HG03097 (cell line): ENCODE data around the gene CDH6.
"Not testable (repeated sequence)": the region's sequence is repeated elsewhere in the genome, so short reads cannot be mapped to it uniquely, and the experiment has no call there.

Experiments used
- ATAC-seq: cut with Tn5 transposase; IDR thresholded peaks from one replicate; pipeline ENCODE4 v1.9.1; 2021; ENCODE audit not compliant: unreplicated experiment, low FRiP score

CDH6 gene

DNA sequence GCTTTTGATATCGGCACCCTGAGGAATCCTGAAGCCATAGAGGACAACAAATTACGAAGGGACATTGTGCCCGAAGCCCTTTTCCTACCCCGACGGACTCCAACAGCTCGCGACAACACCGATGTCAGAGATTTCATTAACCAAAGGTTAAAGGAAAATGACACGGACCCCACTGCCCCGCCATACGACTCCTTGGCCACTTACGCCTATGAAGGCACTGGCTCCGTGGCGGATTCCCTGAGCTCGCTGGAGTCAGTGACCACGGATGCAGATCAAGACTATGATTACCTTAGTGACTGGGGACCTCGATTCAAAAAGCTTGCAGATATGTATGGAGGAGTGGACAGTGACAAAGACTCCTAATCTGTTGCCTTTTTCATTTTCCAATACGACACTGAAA lies 129.5 kb downstream of the CDH6 start:
- no peak for ATAC-seq

DNA sequence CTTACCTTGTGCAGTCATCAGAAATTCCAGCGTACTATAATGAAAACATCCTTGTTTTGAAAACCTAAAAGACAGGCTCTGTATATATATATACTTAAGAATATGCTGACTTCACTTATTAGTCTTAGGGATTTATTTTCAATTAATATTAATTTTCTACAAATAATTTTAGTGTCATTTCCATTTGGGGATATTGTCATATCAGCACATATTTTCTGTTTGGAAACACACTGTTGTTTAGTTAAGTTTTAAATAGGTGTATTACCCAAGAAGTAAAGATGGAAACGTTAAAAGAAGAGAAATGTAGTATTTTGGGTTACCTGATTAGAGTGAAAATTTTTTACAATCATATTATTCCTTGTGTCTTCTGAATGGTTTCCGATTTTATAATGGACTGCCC lies 131.4 kb downstream of the CDH6 start:
- ATAC-seq = no peak

DNA sequence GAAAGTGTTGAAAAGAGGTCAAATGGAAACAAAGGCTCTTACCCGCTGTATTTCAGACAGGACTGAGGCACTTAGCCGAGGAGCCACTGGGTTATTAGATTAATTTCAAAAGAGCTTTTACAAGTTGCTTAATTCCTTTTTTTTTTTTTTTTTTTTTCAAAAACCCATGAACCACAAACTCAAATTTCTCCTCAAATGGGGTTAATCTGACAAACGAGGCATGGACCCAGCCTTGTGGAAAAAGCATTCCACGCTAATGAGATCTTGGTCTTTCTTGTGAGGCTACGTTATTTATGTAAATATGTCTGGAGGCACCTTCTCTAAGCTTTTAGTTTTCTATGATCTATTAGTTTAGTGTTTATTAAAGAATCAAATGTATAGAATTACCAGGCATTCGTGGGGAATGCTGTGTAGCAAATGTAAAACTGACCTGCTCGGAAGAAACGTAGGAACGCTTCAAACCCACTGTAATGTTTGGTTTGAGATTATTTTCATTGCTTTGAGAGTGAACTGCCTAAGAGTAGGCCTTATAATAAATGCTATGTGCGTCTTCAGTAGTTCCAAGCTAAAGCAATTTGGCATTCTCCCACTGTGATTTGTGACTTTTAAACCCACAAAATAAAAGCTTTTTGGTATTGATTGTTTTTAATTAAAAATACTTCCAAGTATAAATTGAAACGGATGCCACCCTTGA lies 134.7 kb downstream of the CDH6 start:
- ATAC-seq = no peak

DNA sequence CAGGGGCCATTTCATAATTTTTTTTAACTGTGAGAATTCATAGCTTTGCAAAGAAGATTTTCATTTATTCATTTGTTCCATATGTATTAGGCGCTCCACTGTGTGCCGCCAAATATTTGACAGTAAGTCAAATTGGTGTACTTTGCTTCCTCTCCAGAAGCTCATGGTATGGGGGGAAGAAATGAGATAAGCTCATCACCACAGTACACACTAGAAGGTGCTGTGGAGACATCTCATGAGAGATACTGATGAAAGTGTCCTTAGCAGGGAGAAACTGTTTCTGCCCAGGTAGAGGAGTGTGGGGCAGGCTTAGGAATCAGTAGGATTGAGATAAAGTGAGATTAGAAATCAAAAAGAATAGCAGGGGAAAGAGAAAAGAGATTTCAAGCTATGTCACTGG lies 136.2 kb downstream of the CDH6 start:
- ATAC-seq = no peak

DNA sequence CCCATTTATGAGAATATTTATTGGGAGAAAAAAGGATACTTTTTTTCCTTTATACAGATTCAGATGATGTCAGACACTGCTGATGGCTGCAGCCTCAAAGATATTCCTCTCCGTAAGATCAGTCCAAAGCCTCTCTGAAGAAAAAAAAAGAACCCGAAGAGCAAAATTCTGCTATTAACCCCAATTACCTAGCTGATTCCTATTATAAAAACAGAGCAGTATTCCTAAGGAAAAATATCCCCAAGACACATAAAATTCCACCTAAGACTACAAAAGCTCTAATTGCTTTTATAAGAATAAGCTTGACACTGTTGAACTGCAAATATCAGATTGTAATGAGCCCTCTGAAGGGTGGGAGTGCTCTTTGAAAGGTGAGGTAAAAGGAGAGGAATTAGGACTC lies 138.7 kb downstream of the CDH6 start:
- no peak for ATAC-seq

DNA sequence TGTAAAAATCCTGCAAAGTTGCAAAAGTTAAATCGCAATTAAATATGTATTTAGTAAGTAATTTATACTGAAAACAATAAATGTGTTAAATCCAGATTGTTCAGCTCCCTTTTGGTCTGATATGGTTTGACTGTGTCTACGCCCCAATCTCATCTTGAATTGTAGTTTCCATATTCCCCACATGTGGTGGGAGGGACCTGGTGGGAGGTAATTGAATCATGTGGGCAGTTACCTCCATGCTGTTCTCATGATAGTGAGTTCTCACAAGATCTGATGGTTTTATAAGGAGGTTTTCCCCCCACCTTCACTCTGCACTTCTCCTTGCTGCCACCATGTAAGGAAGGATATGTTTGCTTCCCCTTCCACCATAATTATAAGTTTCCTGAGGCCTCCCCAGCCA lies 140.0 kb downstream of the CDH6 start:
- no peak for ATAC-seq

DNA sequence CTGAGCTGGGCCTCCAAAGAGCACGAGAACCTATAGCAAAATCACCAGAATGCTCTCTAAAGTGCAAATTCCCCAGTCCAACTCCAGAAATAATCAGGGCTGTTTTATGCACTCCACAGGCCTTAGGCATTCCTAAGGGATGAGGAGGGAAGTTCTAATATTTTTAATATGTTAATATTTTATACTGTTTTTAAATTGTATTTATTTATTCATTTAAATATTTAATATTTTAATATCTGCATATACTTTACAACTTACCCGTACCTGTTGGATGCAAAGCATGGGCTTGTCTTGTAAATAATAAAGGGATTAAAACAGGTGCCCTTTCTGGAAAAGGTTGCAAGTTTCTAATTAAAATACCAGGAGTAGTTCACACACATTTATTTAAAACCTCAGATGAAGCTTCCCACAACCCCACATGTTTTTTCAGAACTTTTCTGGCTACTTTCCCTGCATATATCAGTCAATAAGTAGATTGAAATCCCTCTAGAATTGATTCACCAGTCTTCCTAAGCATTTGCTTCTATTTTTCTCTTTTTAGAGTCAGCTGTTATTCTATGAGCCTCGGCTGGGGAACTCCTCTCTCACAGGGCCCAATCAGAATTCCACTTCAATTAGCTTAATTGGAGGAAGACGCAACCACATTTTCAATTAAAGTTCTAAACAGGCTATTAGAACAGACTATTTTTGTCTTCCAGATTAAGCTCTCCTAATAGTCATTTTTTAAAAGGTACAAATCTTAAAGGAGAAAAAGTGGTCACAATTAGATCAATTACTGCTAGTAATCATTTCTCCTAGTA lies 140.8 kb downstream of the CDH6 start:
- ATAC-seq = no peak

DNA sequence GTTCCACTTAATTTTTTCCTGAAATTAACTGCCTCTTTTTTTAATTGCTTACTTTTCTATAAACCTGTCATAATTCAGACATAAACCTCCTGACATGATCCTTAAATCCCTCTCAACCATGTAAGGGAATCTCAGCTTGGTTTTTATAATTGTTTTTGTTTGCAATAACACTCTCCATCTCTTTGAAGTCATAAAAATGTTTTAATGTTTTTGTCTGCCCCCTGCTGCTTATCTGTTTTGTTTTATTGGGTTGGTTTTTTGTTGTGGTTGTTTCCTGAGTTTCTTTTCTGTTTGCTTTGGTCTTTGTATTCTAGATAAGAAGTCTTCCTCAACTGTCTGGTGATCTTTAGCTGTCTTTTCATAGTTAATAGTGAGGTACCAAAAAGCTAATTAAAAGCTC lies 142.0 kb downstream of the CDH6 start:
- no peak for ATAC-seq

DNA sequence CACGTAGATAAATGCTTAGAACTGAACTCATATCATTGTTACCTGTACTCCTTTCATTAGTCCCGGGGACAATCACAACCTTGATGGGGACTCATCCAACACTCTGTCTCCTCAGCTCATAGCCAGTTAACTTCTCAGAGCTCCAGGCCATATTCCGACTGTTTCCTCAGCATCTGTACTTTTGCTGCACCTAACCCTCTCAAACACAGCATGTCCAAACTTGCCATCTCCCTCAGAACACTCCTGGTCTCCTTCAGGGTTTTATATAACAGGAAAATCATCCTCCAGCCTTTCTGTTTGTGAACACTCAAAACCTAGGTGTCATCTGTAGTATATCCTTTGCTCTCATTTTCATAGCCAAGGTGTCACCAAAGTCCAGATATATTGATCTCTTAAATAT lies 150.5 kb downstream of the CDH6 start:
- ATAC-seq = no peak

DNA sequence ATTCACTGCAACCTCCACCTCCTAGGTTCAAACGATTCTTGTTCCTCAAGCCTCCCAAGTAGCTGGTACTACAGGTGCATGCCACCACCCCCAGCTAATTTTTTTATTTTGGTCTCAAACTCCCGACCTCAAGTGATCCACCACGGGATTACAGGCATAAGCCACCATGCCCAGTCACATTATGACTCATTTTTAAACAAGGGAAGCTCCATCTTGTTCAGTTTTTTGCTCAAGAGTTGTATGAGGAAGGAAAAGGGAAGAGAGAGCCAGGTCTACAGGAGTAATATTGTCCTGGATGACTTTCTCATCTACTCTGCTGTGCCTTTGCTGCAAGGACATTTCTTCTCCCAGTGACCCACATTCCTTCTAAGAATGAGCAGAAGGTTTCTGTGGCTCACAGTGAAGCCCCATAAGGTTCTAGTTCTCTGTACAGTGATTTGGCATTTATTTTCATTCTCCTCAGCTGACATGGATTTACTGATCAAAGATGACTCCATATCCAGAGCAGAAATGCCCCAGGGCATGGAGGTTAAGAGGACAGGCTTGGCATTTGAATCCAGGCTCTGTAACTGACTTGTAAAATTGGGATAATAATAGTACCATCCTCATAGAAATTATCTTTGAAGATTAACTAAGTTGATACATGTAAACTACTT lies 153.5 kb downstream of the CDH6 start:
- ATAC-seq = no peak

DNA sequence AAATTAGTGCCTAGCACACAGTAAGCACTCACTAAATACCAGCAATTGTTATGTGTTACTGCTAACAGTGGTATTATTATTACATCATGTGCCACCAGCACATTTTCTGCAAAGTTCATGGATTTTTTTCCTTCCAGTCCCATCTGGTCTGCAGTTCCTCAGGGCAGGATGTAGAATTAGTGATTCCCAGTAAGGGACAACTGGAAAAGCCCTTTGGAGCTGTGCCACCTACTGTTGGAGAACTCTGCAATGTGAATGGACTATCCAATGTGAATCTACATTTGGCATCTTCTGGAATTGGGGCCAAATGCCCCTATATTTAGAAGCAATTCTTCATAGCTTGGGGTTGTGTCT lies 154.0 kb downstream of the CDH6 start:
- ATAC-seq = no peak

DNA sequence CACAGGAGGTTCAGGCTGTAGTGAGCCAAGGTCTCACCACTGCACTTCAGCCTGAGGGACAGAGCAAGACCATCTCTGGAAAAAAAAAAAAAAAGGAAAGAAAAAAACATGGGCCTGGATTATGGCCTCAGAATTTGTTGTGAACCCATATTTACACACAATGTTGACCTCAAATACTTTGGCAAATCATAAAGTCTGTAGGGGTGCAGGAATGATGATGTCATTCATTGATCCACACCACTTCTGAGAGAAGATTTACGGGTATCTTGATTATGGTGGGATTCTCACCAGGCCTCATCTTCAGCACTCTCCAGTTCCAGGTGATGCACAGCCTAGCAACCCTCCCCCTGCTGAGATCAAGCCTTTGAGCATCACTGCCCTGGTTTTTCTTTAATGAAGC lies 156.9 kb downstream of the CDH6 start:
- no peak for ATAC-seq

DNA sequence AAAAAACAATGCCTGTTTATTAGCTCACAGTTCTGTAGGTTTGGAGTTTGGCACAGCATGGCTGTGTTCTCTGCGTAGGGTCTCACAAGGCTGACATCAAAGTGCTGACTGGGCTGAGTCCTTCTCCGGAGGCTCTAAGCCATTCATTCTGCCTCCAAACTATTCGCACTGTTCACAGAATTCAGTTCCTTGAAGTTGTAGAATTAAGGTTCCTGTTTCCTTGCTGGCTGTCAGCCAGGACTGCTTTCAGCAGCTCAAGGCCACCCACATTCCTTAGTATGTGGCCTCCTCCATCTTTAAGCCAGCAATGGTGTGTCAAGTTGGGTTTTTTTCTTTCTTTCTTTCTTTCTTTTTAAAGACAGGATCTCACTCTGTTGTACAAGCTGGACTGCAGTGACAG lies 161.9 kb downstream of the CDH6 start:
- ATAC-seq = no peak

DNA sequence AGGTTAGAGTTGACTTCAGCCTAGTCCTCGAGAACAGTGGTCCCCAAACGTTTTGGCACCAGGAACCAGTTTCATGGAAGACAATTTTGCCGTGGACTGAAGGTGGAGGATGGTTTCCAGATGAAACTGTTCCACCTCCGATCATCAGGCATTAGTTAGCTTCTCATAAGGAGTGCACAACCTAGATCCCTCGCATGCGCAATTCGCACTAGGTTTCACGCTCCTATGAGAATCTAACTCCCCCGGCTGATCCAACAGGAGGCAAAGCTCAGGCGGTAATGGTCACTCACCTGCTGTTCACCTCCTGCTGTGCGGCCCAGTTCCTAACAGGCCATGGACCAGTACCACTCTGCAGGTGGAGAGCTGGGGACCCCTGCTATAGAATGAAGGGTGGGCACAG lies 163.6 kb downstream of the CDH6 start:
- ATAC-seq = no peak

DNA sequence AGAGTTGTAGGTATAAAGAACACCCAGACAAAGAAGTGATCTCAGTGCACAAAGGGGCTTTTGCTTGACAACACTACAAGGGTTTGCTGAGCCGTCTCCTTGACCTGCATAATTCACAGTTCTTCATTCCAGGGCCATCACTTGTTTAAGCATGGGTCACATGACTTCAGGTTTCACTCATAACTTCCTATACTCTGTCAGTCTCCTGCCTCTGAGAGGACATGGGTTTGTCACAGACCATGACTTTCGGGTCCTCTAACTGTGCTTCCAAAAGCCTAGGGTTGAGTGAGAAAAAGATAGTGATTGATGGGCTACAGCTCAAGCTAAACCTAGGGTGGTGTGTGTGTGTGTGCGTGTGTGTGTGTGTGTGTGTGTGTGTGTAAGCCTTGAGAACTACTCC lies 166.4 kb downstream of the CDH6 start:
- no peak for ATAC-seq

DNA sequence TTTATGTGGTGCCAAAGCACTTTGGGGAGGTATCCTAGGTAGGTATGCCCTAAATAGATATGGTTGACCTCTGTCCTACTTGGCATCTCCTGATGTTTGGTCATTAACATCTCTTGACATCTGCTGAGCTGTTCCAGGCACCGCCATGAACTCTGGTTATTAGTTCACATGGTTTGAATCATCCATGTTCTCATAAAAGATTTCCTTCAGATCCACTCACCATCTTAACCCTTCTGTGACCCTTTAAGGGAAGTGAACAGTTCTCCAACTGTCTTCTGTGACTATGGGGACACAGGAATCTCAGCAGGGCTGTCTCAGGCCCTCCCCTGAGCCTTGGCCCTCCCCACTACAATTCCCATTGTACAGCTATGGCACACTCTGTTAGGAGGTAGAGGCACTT lies 167.7 kb downstream of the CDH6 start:
- ATAC-seq = no peak

DNA sequence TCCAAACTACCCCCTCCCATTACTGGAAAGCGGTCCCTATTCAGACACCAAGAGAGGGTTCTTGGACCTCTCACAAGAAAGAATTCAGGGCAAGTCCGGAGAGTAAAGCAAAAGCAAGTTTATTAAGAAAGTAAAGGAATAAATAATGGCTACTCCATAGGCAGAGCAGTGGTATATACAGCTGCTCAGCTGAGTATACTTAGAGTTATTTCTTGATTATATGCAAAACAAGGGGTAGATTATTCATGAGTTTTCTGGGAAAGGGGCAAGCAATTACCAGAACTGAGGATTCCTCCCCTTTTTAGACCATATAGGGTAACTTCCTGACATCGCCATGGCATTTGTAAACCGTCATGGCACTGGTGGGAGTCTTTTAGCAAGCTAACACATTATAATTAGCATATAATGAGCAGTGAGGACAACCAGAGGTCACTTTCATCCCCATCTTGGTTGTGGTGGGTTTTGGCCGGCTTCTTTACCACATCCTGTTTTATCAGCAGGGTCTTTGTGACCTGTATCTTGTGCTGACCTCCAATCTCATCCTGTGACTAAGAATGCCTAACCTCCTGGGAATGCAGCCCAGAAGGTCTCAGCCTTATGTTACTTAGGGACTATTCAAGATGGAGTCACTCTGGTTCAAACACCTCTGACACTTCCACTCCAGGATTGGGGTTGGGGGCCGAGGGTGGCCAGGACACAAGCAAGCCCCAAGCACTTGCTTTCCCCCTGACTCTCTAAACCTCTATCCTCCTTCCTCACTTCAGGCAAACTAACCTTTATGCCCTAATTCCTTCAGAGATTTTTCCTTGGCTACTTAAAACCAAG lies 168.4 kb downstream of the CDH6 start:
- not testable (repeated sequence) for ATAC-seq

DNA sequence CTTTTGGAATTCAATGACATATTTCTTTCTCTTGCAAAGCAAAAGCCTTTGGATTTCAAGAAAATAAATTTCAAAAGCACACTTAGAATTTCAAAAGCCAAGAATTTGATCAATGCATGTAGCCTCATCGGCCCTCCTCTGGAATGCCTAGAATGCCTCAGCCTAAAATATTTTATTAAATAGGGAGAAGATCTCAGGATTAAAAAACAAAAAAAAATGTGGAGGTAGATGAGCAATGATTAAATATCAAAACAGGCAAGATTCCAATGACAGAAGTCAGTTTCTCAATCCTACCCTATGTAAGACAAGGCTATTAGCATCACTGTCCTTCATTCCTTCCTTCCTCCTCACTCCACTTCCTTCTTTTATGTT lies 169.0 kb downstream of the CDH6 start:
- ATAC-seq = no peak

DNA sequence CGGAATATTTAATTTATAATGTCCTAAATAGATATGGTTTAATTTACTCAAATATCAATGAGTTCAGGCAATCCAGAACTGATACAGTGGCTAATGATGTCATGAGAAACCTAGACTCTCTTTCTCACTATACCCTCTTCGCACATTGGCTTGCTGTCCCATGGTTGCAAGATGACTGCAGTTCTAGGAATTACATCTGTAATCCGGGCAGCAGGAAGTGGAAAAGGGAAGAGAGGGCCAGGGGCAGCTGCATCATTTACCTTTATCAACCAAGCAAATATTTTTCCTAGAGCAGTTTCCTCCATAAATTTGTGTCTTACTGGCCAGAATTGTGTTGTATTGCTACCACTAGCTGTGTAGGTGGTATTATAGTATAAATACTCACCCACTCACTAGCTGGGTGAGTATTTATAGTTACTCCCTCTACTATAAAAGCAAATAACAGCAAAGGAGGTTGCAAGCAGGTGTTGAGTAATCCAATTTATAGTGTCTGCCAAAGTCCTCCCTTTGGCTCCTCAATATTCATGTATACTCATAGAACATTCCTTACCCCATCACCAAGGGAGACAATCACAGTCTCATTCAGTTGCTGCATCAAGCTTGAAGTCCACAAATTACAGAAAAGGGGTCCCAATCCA lies 169.6 kb downstream of the CDH6 start:
- ATAC-seq = no peak

DNA sequence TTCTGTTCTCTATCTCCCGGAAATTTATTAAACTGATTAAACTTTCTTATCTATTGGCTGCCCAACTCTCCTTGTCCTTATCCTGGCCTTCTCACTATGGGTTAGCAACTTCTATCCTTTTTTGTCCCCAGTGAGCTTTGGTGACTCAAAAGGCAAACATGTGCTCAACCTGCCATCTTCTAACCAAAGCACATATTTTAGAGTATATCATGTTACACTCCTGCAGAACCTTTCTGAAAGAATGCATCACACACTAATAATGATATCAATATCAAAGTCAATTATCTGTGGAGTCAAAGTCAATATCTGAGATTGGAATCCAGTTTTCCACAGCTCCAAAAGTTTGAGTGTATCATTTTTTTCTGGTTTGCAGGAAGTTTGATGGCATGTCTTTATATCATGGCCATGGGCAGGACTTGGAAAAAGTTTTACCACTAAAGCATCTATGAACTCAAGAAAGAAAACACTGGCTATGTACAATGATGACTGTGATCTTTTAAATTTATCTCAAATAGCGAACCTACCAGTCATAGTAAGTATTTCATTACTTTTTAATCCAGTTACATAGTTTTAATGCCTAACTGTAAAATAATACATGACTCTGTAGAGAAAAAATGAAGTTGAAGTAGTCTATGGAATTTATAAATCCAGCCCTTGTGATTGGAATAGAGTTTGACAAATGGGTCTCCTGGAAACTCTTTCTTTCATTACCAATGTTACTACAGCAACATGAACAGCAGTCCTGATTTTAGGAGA lies 171.6 kb downstream of the CDH6 start:
- no peak for ATAC-seq
